Endodermal cell (in vitro differentiated cells): ENCODE results near the gene ARHGAP26. TPM values are rescaled to one million over a fixed set of nuclear protein-coding genes. Genes with fewer than 3 reads are reported as not detected.

Source experiments
- DNase-seq: peaks from one replicate; pipeline ENCODE4 v3.0.0-alpha.2; 2017
- H3K27ac ChIP-seq: 2 replicates; pipeline ENCODE4 v1.5.1; 2013; ENCODE audit warnings: mild to moderate bottlenecking, low read depth, low read length, moderate library complexity
- H3K27me3 ChIP-seq: 2 replicates; pipeline ENCODE4 v1.6.1; 2013; ENCODE audit warnings: mild to moderate bottlenecking, low read length, moderate library complexity; ENCODE audit not compliant: insufficient read depth, control insufficient read depth, poor library complexity, severe bottlenecking
- H3K36me3 ChIP-seq: 2 replicates; pipeline ENCODE4 v1.7.0; 2013; ENCODE audit warnings: mild to moderate bottlenecking, low read length, moderate library complexity; ENCODE audit not compliant: control insufficient read depth, insufficient read depth
- H3K4me1 ChIP-seq: one replicate; pipeline ENCODE4 v1.7.0; 2013; ENCODE audit warnings: low read length; ENCODE audit not compliant: control insufficient read depth, insufficient read depth
- H3K4me3 ChIP-seq: 2 replicates; pipeline ENCODE4 v1.5.1; 2013; ENCODE audit warnings: mild to moderate bottlenecking, low read length, moderate library complexity
- H3K9ac ChIP-seq: 2 replicates; pipeline ENCODE4 v1.6.1; 2013; ENCODE audit warnings: mild to moderate bottlenecking, low read length, moderate library complexity; ENCODE audit not compliant: poor library complexity, severe bottlenecking; ENCODE audit errors: extremely low read depth
- H3K9me3 ChIP-seq: 2 replicates; pipeline ENCODE4 v1.6.1; 2013; ENCODE audit warnings: mild to moderate bottlenecking, low read length, moderate library complexity; ENCODE audit not compliant: control insufficient read depth
- H3K27ac Mint-ChIP-seq: 2 replicates; pipeline ENCODE4 v1.8.0; 2020; ENCODE audit warnings: mixed read lengths
- H3K27me3 Mint-ChIP-seq: 2 replicates; pipeline ENCODE4 v1.8.0; 2021; ENCODE audit warnings: mild to moderate bottlenecking, mixed read lengths; ENCODE audit not compliant: insufficient read depth
- H3K36me3 Mint-ChIP-seq: 2 replicates; pipeline ENCODE4 v1.8.0; 2020; ENCODE audit warnings: low read depth, mixed read lengths
- H3K4me1 Mint-ChIP-seq: 2 replicates; pipeline ENCODE4 v1.8.0; 2020; ENCODE audit warnings: mixed read lengths
- H3K4me3 Mint-ChIP-seq: 2 replicates; pipeline ENCODE4 v1.8.0; 2020; ENCODE audit warnings: mild to moderate bottlenecking, moderate library complexity, mixed read lengths
- H3K9me3 Mint-ChIP-seq: 2 replicates; pipeline ENCODE4 v1.8.0; 2020; ENCODE audit warnings: mild to moderate bottlenecking, mixed read lengths
- CTCF ChIP-seq: fragments of 200-600 bp; sonication (generic); conservative IDR thresholded peaks from 2 replicates; pipeline ENCODE4 v1.5.0; 2021; ENCODE audit warnings: antibody characterized with exemption, mild to moderate bottlenecking
- WGBS, 2 experiments: methylation state at CpG; one replicate each; pipeline versions ENCODE4 v1.1.5 to v1.1.7; 2013; ENCODE audit warnings: missing lambda C conversion rate in 2 of 2, mixed read lengths in 1 of 2; ENCODE audit not compliant: insufficient coverage in 1 of 2, insufficient read length in 1 of 2; 5-methylcytosine and 5-hydroxymethylcytosine counted together
- total RNA-seq, 2 donors: library from RNA; stranded (reverse); fragmentation: NEBNext Ultra II Directional in 1 of 2; extraction: Animal tissue kit (Norgen Biotek cat#: 25700) in 1 of 2; gene quantifications; 2 replicates in 1 of 2; 3 replicates in 1 of 2; pipeline ENCODE4 v1.2.1, GENCODE V29; 2021

The ARHGAP26 gene
- total RNA-seq, 2 donors from 2014 or later = 49.2 to 60.5 TPM

GRCh38 chr5:142808878-142809598 is 38.9 kb downstream of the ARHGAP26 start:
- H3K9me3 ChIP-seq = no peaks in the 10 kb centered on the region
- 92 to 100% methylated on average over 1 to 2 of the region's 2 CpGs for WGBS, 2 experiments
- Mint-ChIP-seq H3K36me3 (no peaks in the 10 kb centered on the region), H3K27me3 (no peaks in the 10 kb centered on the region), H3K4me1 (peaks cover 25% of the 10 kb centered on the region), H3K9me3 (no peaks in the 10 kb centered on the region), H3K27ac (no peak overlapping the region), H3K4me3 (no peak overlapping the region)
- H3K4me1 ChIP-seq = peaks cover 4% of the 10 kb centered on the region
- no peaks in the 10 kb centered on the region for H3K27me3 ChIP-seq
- H3K4me3 ChIP-seq = no peak overlapping the region
- no peaks in the 10 kb centered on the region for H3K36me3 ChIP-seq
- no peak for DNase-seq
- H3K9ac ChIP-seq = no peak overlapping the region
- TF ChIP-seq CTCF = no peak
- H3K27ac ChIP-seq = no peak overlapping the region

- no peaks in the 10 kb centered on the region for H3K36me3 ChIP-seq
- no peak overlapping the region for H3K27ac ChIP-seq
- H3K4me3 Mint-ChIP-seq = no peak overlapping the region
- peaks cover 29% of the 10 kb centered on the region for H3K4me1 Mint-ChIP-seq
- H3K9ac ChIP-seq = no peak overlapping the region
- TF ChIP-seq CTCF = no peak
- no peak for DNase-seq
- no peaks in the 10 kb centered on the region for H3K27me3 ChIP-seq
- H3K4me3 ChIP-seq = no peak overlapping the region
- 95% methylated on average over 1 of the region's 1 CpG; no CpG with 5 or more reads in 1 of the 2 experiments for WGBS, 2 experiments
- H3K9me3 Mint-ChIP-seq = no peaks in the 10 kb centered on the region
- H3K27ac Mint-ChIP-seq = no peak overlapping the region
- H3K4me1 ChIP-seq = peaks cover 4% of the 10 kb centered on the region
- no peaks in the 10 kb centered on the region for H3K27me3 Mint-ChIP-seq
- no peaks in the 10 kb centered on the region for H3K9me3 ChIP-seq
- H3K36me3 Mint-ChIP-seq = no peaks in the 10 kb centered on the region
Observed at GRCh38 chr5:142810081-142810480, 39.9 kb downstream of the ARHGAP26 start.

GRCh38 chr5:142810743-142811290 is 40.6 kb downstream of the ARHGAP26 start:
- H3K27ac ChIP-seq = no peak overlapping the region
- H3K4me1 ChIP-seq = peaks cover 4% of the 10 kb centered on the region
- H3K4me1 Mint-ChIP-seq = peaks cover 29% of the 10 kb centered on the region
- no peaks in the 10 kb centered on the region for H3K36me3 ChIP-seq
- 80 to 92% methylated on average over 3 to 5 of the region's 6 CpGs for WGBS, 2 experiments
- no peak for TF ChIP-seq CTCF
- H3K27ac Mint-ChIP-seq = no peak overlapping the region
- H3K27me3 Mint-ChIP-seq = no peaks in the 10 kb centered on the region
- H3K9me3 ChIP-seq = no peaks in the 10 kb centered on the region
- DNase-seq = no peak
- peaks cover 3% of the 10 kb centered on the region for H3K36me3 Mint-ChIP-seq
- no peak overlapping the region for H3K4me3 ChIP-seq
- H3K4me3 Mint-ChIP-seq = no peak overlapping the region
- H3K27me3 ChIP-seq = no peaks in the 10 kb centered on the region
- no peak overlapping the region for H3K9ac ChIP-seq
- no peaks in the 10 kb centered on the region for H3K9me3 Mint-ChIP-seq
